Measurements from ENCODE around the gene RAD51B.

RAD51B gene

DNA sequence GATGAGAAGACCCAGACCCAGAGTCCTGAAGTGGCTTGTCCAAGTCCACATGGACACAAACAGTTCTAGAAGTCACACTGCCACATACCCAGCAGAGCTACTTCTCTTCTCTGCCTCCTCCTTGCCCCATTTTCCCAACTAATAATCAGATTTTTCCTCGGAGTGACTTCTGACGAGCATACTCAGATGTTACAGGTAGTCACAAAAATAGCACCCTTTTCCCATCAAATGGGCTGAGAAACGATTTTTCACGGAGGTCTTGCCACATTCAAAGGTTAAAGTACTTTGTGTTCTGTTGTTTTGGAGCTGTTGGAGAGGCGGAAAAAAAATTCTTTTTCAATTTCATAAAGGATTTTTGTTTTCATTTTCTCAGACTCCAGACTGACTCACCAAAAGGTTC, 740.4 kb downstream of the RAD51B start:
- TF ChIP-seq CTCF (IDR thresholded peaks at IDR 0.05) = no peak

DNA sequence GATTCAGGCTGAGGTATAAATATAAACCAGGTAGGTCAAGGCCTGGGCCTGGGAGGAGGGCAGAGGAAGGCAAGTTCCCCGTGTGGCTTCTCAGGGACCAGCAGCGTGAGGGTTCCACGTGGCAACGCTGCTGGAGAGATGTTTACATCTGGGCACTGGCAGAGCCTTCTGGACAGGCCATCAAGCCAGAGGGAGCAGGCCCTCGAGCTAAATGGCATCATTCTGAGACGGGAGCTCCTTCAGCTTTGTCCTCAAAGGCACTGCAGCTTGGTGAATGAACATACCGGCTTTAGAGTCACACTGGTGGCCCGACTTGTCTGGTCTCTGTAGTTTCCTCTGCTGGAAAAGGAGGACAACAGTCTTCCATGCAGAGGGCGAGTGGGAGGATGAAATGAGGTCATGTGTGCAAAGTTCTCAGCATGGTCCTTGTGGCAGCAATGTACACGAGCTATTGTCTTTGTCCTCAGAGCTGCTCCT, 742.0 kb downstream of the RAD51B start:
- TF ChIP-seq CTCF (IDR thresholded peaks at IDR 0.05) = no peak

- TF ChIP-seq CTCF (IDR thresholded peaks at IDR 0.05) = no peak
Observed at GRCh38 chr14:68562911-68563250, 743.3 kb downstream of the RAD51B start.

GRCh38 chr14:68563251-68564131, 743.9 kb downstream of the RAD51B start:
- TF ChIP-seq CTCF (IDR thresholded peaks at IDR 0.05) = no peak

DNA sequence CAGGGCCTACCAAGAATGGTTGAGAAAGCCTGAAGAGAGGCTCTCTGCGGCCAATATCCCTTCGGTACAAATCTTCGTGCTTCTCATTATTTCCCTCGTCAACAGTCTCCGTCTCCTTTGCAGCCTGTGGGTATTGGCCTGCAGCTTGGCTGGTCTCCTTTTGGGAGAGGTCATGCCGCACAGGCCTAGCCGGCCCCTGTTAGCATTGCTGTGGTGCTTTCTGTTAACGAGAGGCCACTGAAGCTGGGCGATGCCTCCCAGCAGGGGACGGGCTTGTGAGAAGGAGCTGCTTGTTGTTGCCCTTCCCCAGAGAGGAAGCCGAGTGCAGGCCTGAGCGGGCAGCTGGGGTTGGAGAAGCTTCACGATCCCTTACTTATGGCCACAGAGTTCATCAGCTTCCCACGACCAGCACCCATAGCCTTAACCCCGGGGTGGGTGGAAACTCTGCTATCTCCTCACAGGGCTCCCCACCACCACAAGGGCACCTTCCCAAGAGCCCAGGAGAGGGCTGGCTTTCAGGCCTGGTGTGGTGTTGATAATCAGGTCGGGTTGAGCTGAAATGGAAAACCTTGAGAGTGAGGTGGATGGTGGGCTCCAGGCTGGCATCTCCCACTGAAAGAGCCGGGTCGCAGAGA, 744.7 kb downstream of the RAD51B start:
- no peak for TF ChIP-seq CTCF (IDR thresholded peaks at IDR 0.05)

- TF ChIP-seq CTCF (IDR thresholded peaks at IDR 0.05) = no peak
Observed at GRCh38 chr14:68564826-68565759, 745.5 kb downstream of the RAD51B start.

- no peak for TF ChIP-seq CTCF (IDR thresholded peaks at IDR 0.05)
Observed at GRCh38 chr14:68566075-68566474, 746.5 kb downstream of the RAD51B start.
